DMS114 treated with DMSO at 0.1 percent for 48 hours (cell line): Measurements from ENCODE around the gene DMXL1.

Source experiments
- DNase-seq: peaks from one replicate; lab custom pipeline; 2025; ENCODE audit not compliant: unreplicated experiment; lab: John Stamatoyannopoulos, UW

The DMXL1 gene

DNA sequence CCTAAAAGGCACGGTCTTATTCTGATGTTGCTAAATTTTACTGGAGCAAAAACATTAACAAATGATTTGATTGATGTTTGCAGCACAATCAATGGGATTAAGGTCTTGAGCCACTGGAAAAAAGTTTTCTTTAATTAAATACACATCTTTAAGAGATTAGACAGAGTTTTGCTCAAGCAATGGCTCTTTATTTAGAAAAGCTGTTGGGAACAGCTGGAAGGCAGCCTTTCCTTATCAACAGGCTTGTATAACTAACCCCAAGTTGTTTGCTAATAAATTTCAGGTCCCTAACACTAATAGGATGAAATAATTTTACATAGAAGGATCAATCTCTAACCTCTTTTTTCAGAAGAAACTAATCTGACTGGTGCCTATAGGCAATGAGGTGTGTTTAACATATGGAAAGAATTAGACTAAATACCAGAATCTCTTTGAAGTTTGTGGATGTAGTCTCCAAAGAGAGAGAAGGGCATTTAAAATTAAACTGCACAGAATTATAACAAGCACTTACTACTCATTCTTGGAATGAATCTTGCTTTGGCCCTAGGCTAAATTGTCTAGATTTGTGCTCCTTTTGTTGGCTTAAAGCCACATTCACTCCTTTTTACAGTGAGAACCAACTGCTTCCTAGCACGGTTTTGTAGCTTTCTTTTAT lies 217.6 kb downstream of the DMXL1 start:
- DNase-seq = no peak

DNA sequence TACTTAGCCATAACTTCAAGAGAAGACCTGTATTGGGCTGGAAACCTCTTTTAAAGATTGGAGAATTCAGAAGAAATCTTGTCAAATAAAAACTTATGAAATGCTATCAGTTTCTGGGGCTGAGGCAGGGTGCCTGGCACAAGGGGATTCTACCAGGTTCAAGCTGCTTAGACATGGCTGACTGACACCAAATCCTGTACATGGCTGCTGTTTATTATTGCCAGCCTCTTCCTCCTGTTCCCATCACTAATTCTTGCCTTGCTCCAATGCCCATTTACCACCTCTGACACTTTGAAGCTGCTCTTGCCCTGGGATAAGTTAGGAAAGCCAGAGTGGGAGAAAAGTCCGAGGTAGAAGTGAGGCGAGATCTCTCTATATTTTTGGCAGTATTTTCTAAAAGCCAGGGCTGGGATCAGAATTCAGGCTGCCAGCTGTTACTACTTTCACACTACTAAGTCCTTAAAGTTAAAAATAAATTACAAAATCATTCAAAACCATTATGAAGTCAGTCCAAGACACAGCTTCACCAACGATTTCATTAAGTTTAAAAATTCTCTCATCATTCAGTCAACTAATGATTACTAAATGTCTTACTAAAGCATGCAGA lies 218.7 kb downstream of the DMXL1 start:
- DNase-seq = no peak

DNA sequence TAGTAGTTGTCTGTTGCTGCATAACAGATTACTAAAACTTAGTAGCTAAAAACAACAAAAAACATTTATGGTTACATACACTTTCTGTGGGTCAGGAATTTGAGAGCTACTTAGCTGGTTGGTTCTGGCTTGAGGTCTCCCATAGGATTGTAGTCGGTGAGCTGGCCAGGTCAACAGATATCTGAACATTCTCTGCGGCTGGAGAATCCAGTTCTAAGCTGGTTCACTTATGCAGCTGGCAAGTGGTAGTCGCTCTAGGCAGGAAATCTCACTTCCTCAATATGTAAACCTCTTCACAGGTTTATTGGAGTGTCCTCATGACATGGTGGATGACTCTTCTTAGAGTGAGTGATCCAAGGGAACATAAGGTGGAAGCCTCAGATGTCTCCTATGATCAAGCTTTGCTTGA lies 219.3 kb downstream of the DMXL1 start:
- no peak for DNase-seq

DNA sequence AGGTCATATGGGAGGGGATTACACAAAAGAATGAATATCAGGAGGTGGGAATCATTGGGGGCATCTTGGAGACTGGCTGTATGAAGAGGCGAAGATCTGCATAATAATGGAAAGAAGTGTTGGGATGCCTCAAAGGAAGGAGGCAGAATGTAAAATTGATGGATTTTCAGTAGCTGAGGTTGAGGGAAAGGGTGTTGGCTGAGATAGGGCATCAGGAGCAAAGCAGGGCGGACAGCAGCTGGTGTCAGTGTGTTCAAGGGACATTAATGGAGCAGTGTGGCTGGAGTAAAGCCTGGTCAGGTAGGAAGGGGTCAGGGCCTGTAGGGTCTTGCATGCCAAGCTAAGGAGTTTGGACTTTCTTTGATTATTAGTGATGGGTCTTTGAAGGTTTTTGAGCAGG lies 219.7 kb downstream of the DMXL1 start:
- DNase-seq = no peak

DNA sequence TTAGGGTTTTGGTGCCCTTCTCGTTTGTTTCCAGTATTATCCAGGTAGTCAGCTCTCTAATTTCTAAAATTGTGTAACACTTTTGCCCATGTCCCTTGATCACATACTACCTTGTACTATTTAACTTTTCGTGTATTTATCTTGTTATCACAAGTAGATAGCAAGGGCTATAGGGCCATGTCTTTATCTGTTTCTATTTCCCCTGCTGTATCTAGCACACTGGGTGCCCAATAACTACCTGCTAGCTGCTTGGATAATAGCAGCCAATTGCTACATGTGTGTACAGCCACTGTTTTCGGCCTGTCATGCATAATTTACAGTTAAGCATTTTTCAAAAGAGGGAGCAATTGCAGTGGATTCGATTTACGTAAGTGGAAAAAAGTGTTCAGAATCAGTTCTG lies 220.2 kb downstream of the DMXL1 start:
- no peak for DNase-seq

DNA sequence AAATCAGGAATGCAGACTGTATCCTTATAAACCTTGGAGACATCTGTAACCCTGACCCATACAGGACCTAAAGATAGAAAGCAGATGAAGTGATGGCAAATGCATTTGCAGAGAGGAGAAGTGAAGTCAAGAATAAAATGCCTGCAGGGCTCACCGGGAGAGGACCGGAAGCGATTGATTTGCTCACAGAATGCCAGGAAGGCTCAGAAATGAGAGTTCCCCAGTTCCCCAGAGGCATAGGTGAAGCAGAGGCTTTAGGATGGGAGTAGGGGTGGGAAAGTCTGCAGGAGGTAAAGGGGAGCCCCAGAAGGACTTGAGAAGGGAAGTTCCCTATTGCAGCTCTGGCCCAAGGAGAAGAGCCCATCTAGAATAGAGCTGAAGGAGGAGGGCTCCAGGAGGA lies 221.0 kb downstream of the DMXL1 start:
- no peak for DNase-seq

DNA sequence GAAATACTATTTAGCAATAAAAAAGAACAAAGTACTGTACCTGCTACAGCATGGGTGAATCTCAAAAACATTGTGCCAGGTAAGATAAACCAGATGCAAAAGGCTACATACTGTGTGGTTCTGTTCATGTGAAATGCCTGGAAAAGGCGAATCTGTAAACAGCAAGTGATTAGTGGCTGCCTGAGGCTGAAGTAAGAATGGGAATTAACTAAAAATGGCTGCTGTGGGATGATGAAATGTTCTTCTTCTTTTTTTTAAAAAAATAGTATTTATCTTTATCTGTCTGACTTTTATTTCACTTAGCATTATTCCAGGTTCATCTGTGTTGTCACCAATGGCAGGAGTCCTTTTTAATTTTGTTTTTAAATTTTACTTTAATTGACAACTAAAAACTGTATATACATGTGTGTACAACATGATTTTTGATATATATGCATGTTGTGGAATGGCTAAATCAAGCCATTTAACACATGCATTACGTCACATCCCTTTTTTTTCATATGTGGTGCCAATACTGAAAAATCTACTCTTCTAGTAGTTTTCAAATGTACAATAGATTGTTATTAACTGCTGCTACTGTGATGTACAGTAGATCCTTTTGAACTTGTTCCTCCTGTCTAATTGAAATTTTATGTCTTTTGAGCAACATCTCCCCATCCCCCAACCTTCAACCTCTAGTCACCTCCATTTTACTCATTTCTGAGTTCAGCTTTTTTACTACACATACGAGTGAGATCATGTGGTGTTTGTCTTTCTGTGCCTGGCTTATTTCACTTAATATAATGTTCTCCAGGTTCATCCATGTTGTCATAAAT lies 222.0 kb downstream of the DMXL1 start:
- no peak for DNase-seq

DNA sequence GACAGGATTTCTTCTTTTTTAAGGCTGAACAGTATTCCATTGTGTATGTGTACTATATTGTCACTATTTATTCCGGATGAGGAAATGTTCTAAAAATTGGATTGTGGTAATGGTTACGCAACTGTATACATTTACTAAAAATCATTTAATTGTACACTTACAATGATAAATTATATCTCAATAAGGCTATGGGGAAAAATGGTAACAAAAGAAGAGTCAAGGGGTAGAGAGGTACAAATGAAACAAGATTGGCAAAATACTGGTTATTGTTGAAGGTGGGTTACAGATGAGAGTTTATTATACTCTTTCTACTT lies 222.6 kb downstream of the DMXL1 start:
- DNase-seq = no peak
